Fibroblast of lung (primary cell): Measurements from ENCODE around the gene PRDM11. TPM values are rescaled to one million over a fixed set of nuclear protein-coding genes. Genes with fewer than 3 reads are reported as not detected.

Experiments used
- DNase-seq, 2 donors: peaks; one replicate each; pipeline versions ENCODE4 v3.0.0 to v3.0.0-alpha.2; 2010; ENCODE audit warnings: low read depth in 2 of 2
- H2AFZ ChIP-seq: 2 replicates; pipeline ENCODE4 v1.5.1; 2012; ENCODE audit warnings: low read length, control low read depth, inconsistent platforms
- H3K27ac ChIP-seq: 2 replicates; pipeline ENCODE4 v1.5.1; 2011; ENCODE audit warnings: low read length, control low read depth; ENCODE audit not compliant: insufficient read depth
- H3K27me3 ChIP-seq: 2 replicates; pipeline ENCODE4 v1.5.1; 2011; ENCODE audit warnings: mild to moderate bottlenecking, low read length; ENCODE audit not compliant: control insufficient read depth, insufficient read depth
- H3K36me3 ChIP-seq: 2 replicates; pipeline ENCODE4 v1.5.1; 2011; ENCODE audit warnings: low read length; ENCODE audit not compliant: control insufficient read depth, insufficient read depth
- H3K4me1 ChIP-seq: 2 replicates; pipeline ENCODE4 v1.5.1; 2011; ENCODE audit warnings: low read length; ENCODE audit not compliant: control insufficient read depth, insufficient read depth; ENCODE audit errors: extremely low read depth
- H3K4me2 ChIP-seq: 2 replicates; pipeline ENCODE4 v1.5.1; 2011; ENCODE audit warnings: low read length, control low read depth; ENCODE audit not compliant: insufficient read depth; ENCODE audit errors: extremely low read depth
- H3K4me3 ChIP-seq, 4 experiments: fragments of 200-600 bp in 1 of 4; sonication (generic) in 1 of 4; replicated peaks in 1 of 4; 2 replicates each; pipeline ENCODE4 v1.5.1; 2011 to 2016; ENCODE audit warnings: low read length in 4 of 4, low read depth in 3 of 4, mild to moderate bottlenecking in 3 of 4, control low read depth in 2 of 4, inconsistent platforms in 1 of 4, mixed read lengths in 1 of 4; ENCODE audit not compliant: insufficient read depth in 1 of 4; ENCODE audit errors: control extremely low read depth in 1 of 4
- H3K79me2 ChIP-seq: 2 replicates; pipeline ENCODE4 v1.5.1; 2012; ENCODE audit warnings: mild to moderate bottlenecking, low read length, inconsistent platforms; ENCODE audit not compliant: control insufficient read depth, insufficient read depth
- H3K9ac ChIP-seq: 2 replicates; pipeline ENCODE4 v1.5.1; 2011; ENCODE audit warnings: mild to moderate bottlenecking, low read length, control low read depth; ENCODE audit not compliant: insufficient read depth
- H3K9me3 ChIP-seq: 2 replicates; pipeline ENCODE4 v1.5.1; 2012; ENCODE audit warnings: low read depth, low read length; ENCODE audit not compliant: control insufficient read depth, insufficient read depth
- H4K20me1 ChIP-seq: 2 replicates; pipeline ENCODE4 v1.5.1; 2011; ENCODE audit warnings: low read length; ENCODE audit not compliant: control insufficient read depth, insufficient read depth; ENCODE audit errors: extremely low read depth
- EZH2 ChIP-seq: IDR thresholded peaks from 2 replicates; pipeline ENCODE4 v1.5.1; 2012; ENCODE audit warnings: low read length, control low read depth, mild to moderate bottlenecking; ENCODE audit errors: missing control alignments
- polyA plus RNA-seq, 2 donors: library from polyadenylated mRNA; depleted of rRNA in 1 of 2; stranded (reverse) in 1 of 2; unstranded in 1 of 2; fragments of >200 nt; gene quantifications; 2 replicates each; pipeline ENCODE4 v1.2.1, GENCODE V29; 2011 to 2012; ENCODE audit warnings: missing spikeins in 1 of 2
- total RNA-seq: library from RNA; depleted of rRNA; stranded (reverse); fragments of >200 nt; gene quantifications from 2 replicates; pipeline ENCODE4 v1.2.1, GENCODE V29; 2014
- TF ChIP-seq, protein P1 (sequence below), 2 donors: IDR thresholded peaks in 1 of 2; conservative IDR thresholded peaks in 1 of 2; 1 replicate in 1 of 2; 2 replicates in 1 of 2; pipeline ENCODE4 v1.5.1; 2011 to 2012; ENCODE audit warnings: low read length in 2 of 2, control low read depth in 1 of 2, inconsistent platforms in 1 of 2, low read depth in 1 of 2, mild to moderate bottlenecking in 1 of 2

PRDM11 gene
- total and polyA plus RNA-seq, 2 donors (not counting 1 experiment from before 2014, with no cell fraction given) = 3.1 to 4.0 TPM

DNA sequence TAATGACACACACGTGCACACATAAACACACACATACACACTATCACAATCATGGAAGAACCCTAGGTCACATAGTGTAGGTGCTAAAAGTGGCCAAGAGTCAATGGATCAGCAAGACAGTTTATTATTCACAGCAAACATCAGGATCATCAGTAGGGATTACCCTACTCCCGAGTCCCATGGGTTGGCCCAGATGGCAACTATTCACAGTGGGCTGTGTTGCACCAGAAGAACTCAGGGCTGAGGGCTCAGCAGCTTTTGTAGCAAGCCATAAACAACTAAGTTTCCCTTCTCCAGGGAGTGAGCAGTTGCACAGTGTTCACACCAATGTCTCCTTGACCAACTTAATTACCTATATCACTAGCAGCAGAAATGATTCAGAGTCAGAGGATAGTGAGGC, 20.8 kb downstream of the PRDM11 start:
- Histone ChIP-seq H4K20me1 (no peaks in the 10 kb centered on the region), H2AFZ (no peak overlapping the region), H3K9me3 (no peaks in the 10 kb centered on the region), H3K4me2 (no peak overlapping the region), H3K36me3 (no peaks in the 10 kb centered on the region), H3K4me3 (no peak overlapping the region), H3K9ac (no peak overlapping the region), H3K4me1 (no peaks in the 10 kb centered on the region), H3K27ac (no peak overlapping the region), H3K79me2 (no peaks in the 10 kb centered on the region), H3K27me3 (no peaks in the 10 kb centered on the region)
- TF ChIP-seq, protein P1, sequence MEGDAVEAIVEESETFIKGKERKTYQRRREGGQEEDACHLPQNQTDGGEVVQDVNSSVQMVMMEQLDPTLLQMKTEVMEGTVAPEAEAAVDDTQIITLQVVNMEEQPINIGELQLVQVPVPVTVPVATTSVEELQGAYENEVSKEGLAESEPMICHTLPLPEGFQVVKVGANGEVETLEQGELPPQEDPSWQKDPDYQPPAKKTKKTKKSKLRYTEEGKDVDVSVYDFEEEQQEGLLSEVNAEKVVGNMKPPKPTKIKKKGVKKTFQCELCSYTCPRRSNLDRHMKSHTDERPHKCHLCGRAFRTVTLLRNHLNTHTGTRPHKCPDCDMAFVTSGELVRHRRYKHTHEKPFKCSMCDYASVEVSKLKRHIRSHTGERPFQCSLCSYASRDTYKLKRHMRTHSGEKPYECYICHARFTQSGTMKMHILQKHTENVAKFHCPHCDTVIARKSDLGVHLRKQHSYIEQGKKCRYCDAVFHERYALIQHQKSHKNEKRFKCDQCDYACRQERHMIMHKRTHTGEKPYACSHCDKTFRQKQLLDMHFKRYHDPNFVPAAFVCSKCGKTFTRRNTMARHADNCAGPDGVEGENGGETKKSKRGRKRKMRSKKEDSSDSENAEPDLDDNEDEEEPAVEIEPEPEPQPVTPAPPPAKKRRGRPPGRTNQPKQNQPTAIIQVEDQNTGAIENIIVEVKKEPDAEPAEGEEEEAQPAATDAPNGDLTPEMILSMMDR (conservative IDR thresholded peaks at IDR 0.05 in 1 of 2, IDR thresholded peaks at IDR 0.05 in 1 of 2; ENCODE audit: low read depth in 1 of 2, low read length in 2 of 2) = no peak
- no peak for DNase-seq

DNA sequence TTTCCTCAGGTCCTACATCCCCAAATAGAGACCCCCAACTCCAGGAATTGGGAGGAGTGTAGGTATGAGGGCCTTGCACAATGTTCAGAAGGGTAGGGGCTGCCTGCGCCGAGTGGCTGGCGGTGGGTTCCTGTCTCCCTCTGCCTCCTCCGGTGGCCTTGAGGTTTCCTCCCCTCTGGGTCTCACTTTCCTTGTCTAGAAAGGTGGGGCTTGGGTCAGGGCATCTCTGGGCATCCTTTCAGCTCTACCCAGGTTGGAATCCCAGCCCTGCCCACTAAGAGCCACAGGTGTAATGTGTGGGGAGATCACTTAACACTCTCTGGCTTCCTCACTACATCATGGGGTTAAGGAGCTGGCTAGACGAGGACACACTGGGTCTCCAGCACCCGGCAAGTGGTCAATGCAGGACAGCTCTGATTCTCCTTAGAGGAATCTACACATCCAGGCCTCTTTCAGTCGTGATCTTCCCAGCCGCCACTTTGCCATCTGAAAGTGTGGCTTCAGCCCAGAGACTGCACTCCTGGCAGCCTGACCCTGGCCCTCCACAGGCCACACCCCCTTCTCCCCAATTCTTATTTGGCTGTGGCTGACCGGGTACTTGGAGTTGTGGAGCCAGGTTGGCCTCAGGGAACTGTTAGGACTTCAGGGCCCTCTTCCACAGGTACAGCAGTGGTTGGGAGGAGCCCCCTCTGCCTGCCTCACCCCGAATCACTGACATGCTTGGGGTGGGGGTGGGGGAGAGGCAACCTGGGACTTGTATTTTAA, 22.1 kb downstream of the PRDM11 start:
- no peak overlapping the region for H3K4me3 ChIP-seq
- DNase-seq = no peak

DNA sequence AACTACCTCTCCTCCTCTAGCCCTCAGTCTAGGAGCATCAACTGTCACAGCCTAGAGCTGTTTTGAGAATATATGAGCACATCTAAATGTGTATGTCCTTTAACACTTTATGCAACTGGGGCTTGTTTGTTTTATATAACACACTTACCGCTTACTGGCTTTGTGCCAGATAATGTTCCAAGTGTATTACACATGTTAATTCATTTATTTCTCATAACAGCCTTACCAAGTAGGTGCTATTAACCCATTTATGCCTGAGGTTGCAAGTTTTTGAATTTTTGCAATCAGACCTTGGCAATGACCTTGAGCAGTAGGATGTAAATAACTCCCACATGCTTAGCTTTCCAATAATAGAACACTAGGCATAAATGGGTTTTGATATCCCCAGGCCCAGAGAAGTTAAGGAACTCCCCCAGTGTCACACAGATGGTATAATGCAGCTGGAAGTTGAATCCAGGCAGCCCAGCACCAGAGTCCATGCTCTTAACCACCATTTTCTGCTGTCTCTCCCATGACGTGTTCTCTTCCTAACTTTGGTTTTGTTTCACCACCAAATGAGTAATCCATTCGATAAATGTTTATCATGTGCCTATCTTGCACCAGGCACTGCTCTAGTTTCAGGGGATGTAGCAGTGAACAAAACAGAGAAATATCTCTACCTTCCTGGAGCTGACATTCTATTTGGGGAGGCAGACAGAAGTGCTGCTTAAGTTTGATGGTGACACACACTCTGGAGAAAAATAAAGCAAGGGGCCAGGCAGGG, 23.1 kb downstream of the PRDM11 start:
- H3K4me3 ChIP-seq = no peak overlapping the region
- H3K4me2 ChIP-seq = no peak overlapping the region
- H3K4me1 ChIP-seq = no peaks in the 10 kb centered on the region
- H4K20me1 ChIP-seq = no peaks in the 10 kb centered on the region
- no peak overlapping the region for H3K9ac ChIP-seq
- no peak overlapping the region for H2AFZ ChIP-seq
- peak in 1 of 2 donors; percentile 37 for DNase-seq
- TF ChIP-seq, protein P1 (conservative IDR thresholded peaks at IDR 0.05 in 1 of 2, IDR thresholded peaks at IDR 0.05 in 1 of 2; ENCODE audit: low read depth in 1 of 2, low read length in 2 of 2) = no peak
- TF ChIP-seq EZH2 = no peak
- no peak overlapping the region for H3K27ac ChIP-seq
- H3K79me2 ChIP-seq = no peaks in the 10 kb centered on the region
- no peaks in the 10 kb centered on the region for H3K27me3 ChIP-seq
- no peaks in the 10 kb centered on the region for H3K9me3 ChIP-seq
- no peaks in the 10 kb centered on the region for H3K36me3 ChIP-seq

More for the DNA sequence above, 22.1 kb downstream of the PRDM11 start:
- H2AFZ ChIP-seq = no peak overlapping the region
- H3K36me3 ChIP-seq = no peaks in the 10 kb centered on the region
- no peaks in the 10 kb centered on the region for H3K27me3 ChIP-seq
- H3K27ac ChIP-seq = no peak overlapping the region
- TF ChIP-seq, protein P1 (conservative IDR thresholded peaks at IDR 0.05 in 1 of 2, IDR thresholded peaks at IDR 0.05 in 1 of 2; ENCODE audit: low read depth in 1 of 2, low read length in 2 of 2) = no peak
- TF ChIP-seq EZH2 = no peak
- no peak overlapping the region for H3K9ac ChIP-seq
- H4K20me1 ChIP-seq = no peaks in the 10 kb centered on the region
- no peaks in the 10 kb centered on the region for H3K9me3 ChIP-seq
- H3K4me2 ChIP-seq = no peak overlapping the region
- H3K4me1 ChIP-seq = no peaks in the 10 kb centered on the region
- no peaks in the 10 kb centered on the region for H3K79me2 ChIP-seq
